ENCODE data around the gene CNN2. TPM values are rescaled to one million over a fixed set of nuclear protein-coding genes. Genes with fewer than 3 reads are reported as not detected.
A peak's percentile ranks its signal among the peaks of the same experiment; 100 is the strongest.

The CNN2 gene
- total RNA-seq, 1 experiment from 2014 or later = 151 TPM

DNA sequence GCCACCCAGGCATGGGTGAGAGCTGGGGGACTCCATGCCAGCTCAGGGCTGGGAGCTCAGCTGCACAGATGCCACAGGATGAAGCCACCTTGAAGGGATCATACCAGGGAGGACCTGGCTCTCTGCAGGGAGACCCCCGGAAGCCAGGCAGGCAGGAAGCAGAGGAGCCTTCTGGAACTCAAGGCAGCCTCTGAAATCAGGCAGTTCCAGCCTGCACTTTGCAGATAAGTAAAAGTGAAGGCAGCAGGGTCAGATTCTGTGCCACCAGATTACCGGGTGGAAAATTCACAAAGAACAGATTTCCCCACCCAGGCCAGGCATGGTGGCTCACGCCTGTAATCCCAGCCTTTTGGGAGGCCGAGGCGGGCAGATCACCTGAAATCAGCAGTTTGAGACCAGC is 8.0 kb upstream of the CNN2 start:
- TF ChIP-seq, protein P1, sequence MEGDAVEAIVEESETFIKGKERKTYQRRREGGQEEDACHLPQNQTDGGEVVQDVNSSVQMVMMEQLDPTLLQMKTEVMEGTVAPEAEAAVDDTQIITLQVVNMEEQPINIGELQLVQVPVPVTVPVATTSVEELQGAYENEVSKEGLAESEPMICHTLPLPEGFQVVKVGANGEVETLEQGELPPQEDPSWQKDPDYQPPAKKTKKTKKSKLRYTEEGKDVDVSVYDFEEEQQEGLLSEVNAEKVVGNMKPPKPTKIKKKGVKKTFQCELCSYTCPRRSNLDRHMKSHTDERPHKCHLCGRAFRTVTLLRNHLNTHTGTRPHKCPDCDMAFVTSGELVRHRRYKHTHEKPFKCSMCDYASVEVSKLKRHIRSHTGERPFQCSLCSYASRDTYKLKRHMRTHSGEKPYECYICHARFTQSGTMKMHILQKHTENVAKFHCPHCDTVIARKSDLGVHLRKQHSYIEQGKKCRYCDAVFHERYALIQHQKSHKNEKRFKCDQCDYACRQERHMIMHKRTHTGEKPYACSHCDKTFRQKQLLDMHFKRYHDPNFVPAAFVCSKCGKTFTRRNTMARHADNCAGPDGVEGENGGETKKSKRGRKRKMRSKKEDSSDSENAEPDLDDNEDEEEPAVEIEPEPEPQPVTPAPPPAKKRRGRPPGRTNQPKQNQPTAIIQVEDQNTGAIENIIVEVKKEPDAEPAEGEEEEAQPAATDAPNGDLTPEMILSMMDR (IDR thresholded peaks at IDR 0.05; ENCODE audit: unreplicated experiment) = no peak
- Mint-ChIP-seq H3K27ac (ENCODE audit: unreplicated experiment) (peak overlapping the region; percentile 80), H3K27me3 (ENCODE audit: unreplicated experiment) (no peaks in the 10 kb centered on the region), H3K4me1 (ENCODE audit: low read depth, unreplicated experiment) (peaks cover 20% of the 10 kb centered on the region), H3K9me3 (ENCODE audit: low read depth, unreplicated experiment) (no peaks in the 10 kb centered on the region), H3K36me3 (ENCODE audit: insufficient read depth, unreplicated experiment) (peaks cover 56% of the 10 kb centered on the region), H3K4me3 (ENCODE audit: low read depth, unreplicated experiment) (peak overlapping the region; percentile 67)
- intact Hi-C loops (cut with micrococcal nuclease; ENCODE audit: unreplicated experiment) = no loop called here
- no peak for DNase-seq
- CTCF ChIA-PET = no interaction called here
- no TSS peak for BruUV-seq (replicated peaks)

DNA sequence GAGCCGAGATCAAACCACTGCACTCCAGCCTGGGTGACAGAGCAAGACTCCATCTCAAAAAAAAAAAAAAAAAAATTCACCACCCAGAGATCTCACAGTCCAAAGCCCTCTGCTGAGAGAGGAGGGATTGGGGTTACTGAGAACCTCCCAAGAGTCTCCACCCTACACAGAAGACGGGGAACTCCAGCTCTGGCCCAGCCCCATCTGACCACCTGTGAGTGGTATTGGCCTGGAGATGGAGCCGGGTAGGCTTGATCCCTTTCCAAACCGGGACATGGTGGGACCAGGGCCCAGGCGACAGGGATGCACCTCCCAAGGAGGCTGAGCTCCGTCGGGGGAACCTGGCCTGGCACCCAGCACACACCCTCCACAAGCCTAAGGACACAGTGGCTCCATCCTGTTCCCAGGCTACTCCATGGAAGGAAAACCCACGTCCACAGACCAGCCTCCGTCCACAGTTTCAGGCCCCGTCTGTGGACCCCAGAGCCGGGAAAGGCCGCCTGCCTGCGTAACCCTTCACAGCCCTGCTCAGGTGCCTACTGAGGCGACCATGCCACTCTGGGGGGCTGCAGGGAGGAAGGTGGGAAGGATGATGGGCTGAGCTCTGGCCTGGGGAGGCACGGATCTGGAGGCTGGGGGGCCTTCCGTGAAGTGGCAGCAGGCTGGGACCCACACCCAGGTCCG is 7.3 kb upstream of the CNN2 start:
- CTCF ChIA-PET = no interaction called here
- Mint-ChIP-seq H3K4me1 (ENCODE audit: low read depth, unreplicated experiment) (peaks cover 20% of the 10 kb centered on the region), H3K4me3 (ENCODE audit: low read depth, unreplicated experiment) (peak overlapping the region; percentile 87), H3K36me3 (ENCODE audit: insufficient read depth, unreplicated experiment) (peaks cover 56% of the 10 kb centered on the region), H3K9me3 (ENCODE audit: low read depth, unreplicated experiment) (no peaks in the 10 kb centered on the region), H3K27me3 (ENCODE audit: unreplicated experiment) (no peaks in the 10 kb centered on the region), H3K27ac (ENCODE audit: unreplicated experiment) (no peak overlapping the region)
- BruUV-seq (replicated peaks) = no TSS peak
- no peak for DNase-seq
- intact Hi-C loops (cut with micrococcal nuclease; ENCODE audit: unreplicated experiment) = no loop called here
- TF ChIP-seq, protein P1 (IDR thresholded peaks at IDR 0.05; ENCODE audit: unreplicated experiment) = no peak

DNA sequence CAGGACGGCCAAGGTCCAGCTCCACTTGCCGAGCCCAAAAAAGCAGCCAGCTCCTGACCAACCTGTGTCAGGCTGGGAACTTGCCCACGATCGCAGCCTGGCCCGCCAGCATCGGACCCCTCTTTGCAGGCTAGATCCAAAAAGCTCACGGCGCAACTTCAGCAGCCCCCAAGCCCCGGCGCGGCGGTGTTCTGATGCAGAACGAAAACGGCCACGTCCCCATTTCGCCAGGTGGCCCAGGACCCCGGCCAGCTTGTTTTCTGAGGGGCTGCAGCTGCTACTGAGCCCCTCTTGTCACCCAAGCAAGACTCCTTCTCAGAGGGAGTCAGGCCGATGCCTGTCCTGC is 6.8 kb upstream of the CNN2 start:
- CTCF ChIA-PET = no interaction called here
- Mint-ChIP-seq H3K4me1 (ENCODE audit: low read depth, unreplicated experiment) (peaks cover 20% of the 10 kb centered on the region), H3K9me3 (ENCODE audit: low read depth, unreplicated experiment) (no peaks in the 10 kb centered on the region), H3K27me3 (ENCODE audit: unreplicated experiment) (no peaks in the 10 kb centered on the region), H3K36me3 (ENCODE audit: insufficient read depth, unreplicated experiment) (peaks cover 56% of the 10 kb centered on the region), H3K27ac (ENCODE audit: unreplicated experiment) (peak overlapping the region; percentile 82), H3K4me3 (ENCODE audit: low read depth, unreplicated experiment) (peak overlapping the region; percentile 87)
- no peak for DNase-seq
- intact Hi-C loops (cut with micrococcal nuclease; ENCODE audit: unreplicated experiment) = no loop called here
- BruUV-seq (replicated peaks) = no TSS peak
- TF ChIP-seq, protein P1 (IDR thresholded peaks at IDR 0.05; ENCODE audit: unreplicated experiment) = no peak

DNA sequence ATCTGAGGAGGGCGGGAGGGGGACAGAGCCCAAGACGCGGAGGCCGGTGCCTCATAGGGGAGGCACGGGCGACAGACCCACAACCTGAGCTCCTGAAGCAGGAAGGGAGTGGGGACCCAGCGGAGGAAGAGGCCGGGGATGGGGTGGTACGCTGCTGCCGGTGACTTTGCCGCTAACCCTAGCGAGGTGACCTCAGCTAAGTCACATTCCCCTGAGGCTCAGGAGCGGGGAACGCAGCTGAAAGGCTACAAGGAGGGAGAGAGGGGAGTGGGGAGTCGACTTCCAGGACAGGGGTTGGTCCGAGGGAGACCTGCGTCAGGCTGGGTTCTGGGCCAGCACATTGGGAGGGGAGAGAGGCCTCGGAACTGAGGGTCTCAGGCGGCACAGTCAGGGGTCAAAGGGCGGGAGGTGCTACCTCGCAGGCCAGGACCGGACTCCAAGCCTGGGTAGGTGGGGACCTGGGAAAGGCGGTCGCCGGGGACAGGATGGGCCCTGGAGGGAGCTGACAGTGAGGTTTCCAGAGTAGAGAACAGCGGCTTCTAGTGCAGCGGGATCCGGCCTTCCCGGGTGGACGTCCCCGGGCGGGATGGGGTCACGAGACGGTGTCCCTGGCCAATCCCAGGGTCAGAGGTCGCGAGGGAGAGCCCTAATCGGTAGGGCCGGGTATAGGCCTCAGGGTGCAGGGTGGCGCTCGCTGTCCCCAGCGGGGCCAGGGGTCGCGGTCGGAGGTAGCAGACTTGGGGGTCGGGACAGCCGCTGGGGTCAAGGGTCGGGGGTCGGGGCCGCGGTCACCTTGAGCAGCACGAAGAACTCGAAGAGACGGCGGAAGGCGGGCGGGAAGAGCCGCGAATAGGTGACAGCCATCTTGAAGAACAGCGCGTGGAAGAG is 6.2 kb upstream of the CNN2 start:
- BruUV-seq (replicated peaks) = TSS peak; percentile 62
- intact Hi-C loops (cut with micrococcal nuclease; ENCODE audit: unreplicated experiment) = no loop called here
- H3K27me3 Mint-ChIP-seq (ENCODE audit: unreplicated experiment) = no peaks in the 10 kb centered on the region
- TF ChIP-seq, protein P1 (IDR thresholded peaks at IDR 0.05; ENCODE audit: unreplicated experiment) = no peak
- DNase-seq = no peak
- H3K27ac Mint-ChIP-seq (ENCODE audit: unreplicated experiment) = peak overlapping the region; percentile 82
- peak overlapping the region; percentile 87 for H3K4me3 Mint-ChIP-seq (ENCODE audit: low read depth, unreplicated experiment)
- no peaks in the 10 kb centered on the region for H3K9me3 Mint-ChIP-seq (ENCODE audit: low read depth, unreplicated experiment)
- CTCF ChIA-PET = no interaction called here
- H3K36me3 Mint-ChIP-seq (ENCODE audit: insufficient read depth, unreplicated experiment) = peaks cover 56% of the 10 kb centered on the region
- H3K4me1 Mint-ChIP-seq (ENCODE audit: low read depth, unreplicated experiment) = peaks cover 20% of the 10 kb centered on the region
